Uterus (tissue), 4 donors: ENCODE measurements around the gene EYA3. TPM values are rescaled to one million over a fixed set of nuclear protein-coding genes. Genes with fewer than 3 reads are reported as not detected.

Experiments used
- DNase-seq, 2 donors: peaks; one replicate each; pipeline ENCODE4 v3.0.0-alpha.2; 2019 to 2020
- H3K27ac ChIP-seq, 2 donors: fragments of 200-600 bp; sonication (generic); 1 replicate in 1 of 2; 2 replicates in 1 of 2; pipeline ENCODE4 v1.5.1; 2016 to 2018
- H3K27me3 ChIP-seq, 2 donors: fragments of 200-600 bp; sonication (generic); one replicate each; pipeline ENCODE4 v1.5.1; 2018 to 2019; ENCODE audit warnings: control low read depth in 1 of 2
- H3K36me3 ChIP-seq, 2 donors: fragments of 200-600 bp; sonication (generic); one replicate each; pipeline ENCODE4 v1.5.1; 2019; ENCODE audit warnings: control low read depth in 1 of 2
- H3K4me1 ChIP-seq, 2 donors: fragments of 200-600 bp; sonication (generic); one replicate each; pipeline ENCODE4 v1.5.1; 2018 to 2019; ENCODE audit warnings: control low read depth in 1 of 2
- H3K4me3 ChIP-seq, 2 donors: fragments of 200-600 bp; sonication (generic); 1 replicate in 1 of 2; 2 replicates in 1 of 2; pipeline ENCODE4 v1.5.1; 2018 to 2019; ENCODE audit warnings: mild to moderate bottlenecking in 1 of 2
- H3K9me3 ChIP-seq, 2 donors: fragments of 200-600 bp; sonication (generic); one replicate each; pipeline ENCODE4 v1.5.1; 2019; ENCODE audit warnings: control low read depth in 1 of 2
- POLR2A ChIP-seq, 2 donors: fragments of 450-650 bp; IDR thresholded peaks; one replicate each; pipeline ENCODE4 v1.6.1; 2016; ENCODE audit warnings: antibody characterized with exemption in 2 of 2, mild to moderate bottlenecking in 1 of 2, moderate library complexity in 1 of 2
- intact Hi-C: fragments of 100-400 bp; cut with DNase I; formaldehyde crosslinking; loops from one replicate; pipeline ENCODE4 v1.15.1; 2023; ENCODE audit warnings: low total_unique reads
- total RNA-seq, 4 donors: library from RNA; depleted of rRNA in 3 of 4; stranded (reverse); fragments of >200 nt in 3 of 4; gene quantifications; one replicate each; pipeline versions ENCODE4 v1.1.0 to v1.2.4, GENCODE V29; 2014 to 2023
- TF ChIP-seq, protein P1 (sequence below), 4 experiments: fragments of 200-600 bp in 2 of 4; fragments of 450-650 bp in 2 of 4; sonication (generic) in 2 of 4; IDR thresholded peaks; one replicate each; pipeline ENCODE4 v1.5.1; 2016 to 2019; ENCODE audit warnings: antibody characterized with exemption in 4 of 4, mild to moderate bottlenecking in 2 of 4, moderate library complexity in 1 of 4
- donor health status: DM: yes; HTN: yes; CAD: no.

The EYA3 gene
- total RNA-seq, 4 donors from 2014 or later: 7.2 to 30.4 (median 13.1) TPM

DNA sequence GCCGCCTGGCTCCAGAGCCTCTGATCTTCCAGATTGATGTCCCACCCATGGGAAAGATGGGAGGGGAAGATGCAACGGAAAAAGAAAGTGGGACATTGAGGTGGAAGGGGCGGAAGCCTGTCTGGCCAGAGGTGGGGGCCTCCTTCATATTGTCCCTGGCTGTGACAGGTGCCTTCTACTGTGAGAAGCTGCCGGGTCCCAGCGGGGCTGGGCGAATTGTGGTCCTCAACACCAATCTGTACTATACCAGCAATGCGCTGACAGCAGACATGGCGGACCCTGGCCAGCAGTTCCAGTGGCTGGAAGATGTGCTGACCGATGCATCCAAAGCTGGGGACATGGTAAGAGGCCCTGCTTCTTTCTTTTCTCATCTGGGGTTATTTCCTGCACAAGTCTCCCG, 134.2 kb downstream of the EYA3 start:
- no peaks in the 10 kb centered on the region for H3K36me3 ChIP-seq
- no peak overlapping the region for H3K4me3 ChIP-seq
- H3K27ac ChIP-seq: no peak overlapping the region
- no peak for DNase-seq
- intact Hi-C loops: no loop called here
- H3K9me3 ChIP-seq: no peaks in the 10 kb centered on the region
- no peaks in the 10 kb centered on the region for H3K4me1 ChIP-seq
- no peaks in the 10 kb centered on the region for H3K27me3 ChIP-seq
- TF ChIP-seq, protein P1, sequence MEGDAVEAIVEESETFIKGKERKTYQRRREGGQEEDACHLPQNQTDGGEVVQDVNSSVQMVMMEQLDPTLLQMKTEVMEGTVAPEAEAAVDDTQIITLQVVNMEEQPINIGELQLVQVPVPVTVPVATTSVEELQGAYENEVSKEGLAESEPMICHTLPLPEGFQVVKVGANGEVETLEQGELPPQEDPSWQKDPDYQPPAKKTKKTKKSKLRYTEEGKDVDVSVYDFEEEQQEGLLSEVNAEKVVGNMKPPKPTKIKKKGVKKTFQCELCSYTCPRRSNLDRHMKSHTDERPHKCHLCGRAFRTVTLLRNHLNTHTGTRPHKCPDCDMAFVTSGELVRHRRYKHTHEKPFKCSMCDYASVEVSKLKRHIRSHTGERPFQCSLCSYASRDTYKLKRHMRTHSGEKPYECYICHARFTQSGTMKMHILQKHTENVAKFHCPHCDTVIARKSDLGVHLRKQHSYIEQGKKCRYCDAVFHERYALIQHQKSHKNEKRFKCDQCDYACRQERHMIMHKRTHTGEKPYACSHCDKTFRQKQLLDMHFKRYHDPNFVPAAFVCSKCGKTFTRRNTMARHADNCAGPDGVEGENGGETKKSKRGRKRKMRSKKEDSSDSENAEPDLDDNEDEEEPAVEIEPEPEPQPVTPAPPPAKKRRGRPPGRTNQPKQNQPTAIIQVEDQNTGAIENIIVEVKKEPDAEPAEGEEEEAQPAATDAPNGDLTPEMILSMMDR (IDR thresholded peaks at IDR 0.05): no peak
- no peak for TF ChIP-seq POLR2A (IDR thresholded peaks at IDR 0.05)

DNA sequence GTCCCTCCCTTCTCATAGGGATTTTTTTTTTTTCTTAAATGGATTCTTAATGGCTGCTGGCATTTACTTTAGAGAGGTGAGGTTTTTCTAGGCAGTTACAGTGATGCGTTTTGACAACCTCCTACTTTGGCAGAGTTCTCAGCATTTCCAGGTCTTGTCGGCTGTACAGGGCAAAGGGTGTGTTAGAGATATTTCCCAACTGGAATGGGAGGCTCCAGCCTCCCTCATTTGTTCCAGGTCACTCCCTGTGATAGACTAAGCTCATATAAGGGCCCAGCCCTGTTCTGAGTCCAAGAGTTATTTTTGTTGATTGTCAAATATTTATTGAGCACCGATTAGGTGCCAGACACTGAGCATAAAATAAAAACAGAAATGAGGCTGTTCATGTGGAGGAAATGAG, 136.3 kb downstream of the EYA3 start:
- Histone ChIP-seq H3K4me3 (no peak overlapping the region), H3K36me3 (no peaks in the 10 kb centered on the region), H3K27me3 (no peaks in the 10 kb centered on the region), H3K4me1 (no peaks in the 10 kb centered on the region), H3K9me3 (no peaks in the 10 kb centered on the region), H3K27ac (no peak overlapping the region)
- intact Hi-C loops: no loop called here
- TF ChIP-seq, protein P1 (IDR thresholded peaks at IDR 0.05): no peak
- no peak for DNase-seq

DNA sequence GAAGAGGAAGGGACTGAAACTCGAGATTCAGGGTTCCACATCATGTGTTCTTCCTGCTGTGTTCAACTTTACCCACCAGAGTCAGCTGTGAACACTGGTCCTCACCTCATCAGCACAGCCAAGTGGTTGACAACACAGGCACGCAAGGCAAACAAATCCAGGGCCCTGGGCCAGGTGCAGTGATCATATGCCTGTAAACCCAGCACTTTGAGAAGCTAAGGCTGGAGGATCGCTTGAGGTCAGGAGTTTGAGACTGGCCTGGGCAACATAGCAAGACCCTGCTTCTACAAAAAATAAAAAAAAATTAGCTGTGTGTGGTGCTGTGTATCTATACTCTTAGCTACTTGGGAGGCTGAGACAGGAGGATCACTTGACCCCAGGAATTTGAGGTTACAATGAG, 137.0 kb downstream of the EYA3 start:
- TF ChIP-seq POLR2A (IDR thresholded peaks at IDR 0.05): no peak
- TF ChIP-seq, protein P1 (IDR thresholded peaks at IDR 0.05): no peak
- intact Hi-C loops: no loop called here
- DNase-seq: no peak
- H3K4me3 ChIP-seq: no peak overlapping the region
- H3K27ac ChIP-seq: no peak overlapping the region
- H3K36me3 ChIP-seq: no peaks in the 10 kb centered on the region
- H3K4me1 ChIP-seq: no peaks in the 10 kb centered on the region
- H3K27me3 ChIP-seq: no peaks in the 10 kb centered on the region
- no peaks in the 10 kb centered on the region for H3K9me3 ChIP-seq

DNA sequence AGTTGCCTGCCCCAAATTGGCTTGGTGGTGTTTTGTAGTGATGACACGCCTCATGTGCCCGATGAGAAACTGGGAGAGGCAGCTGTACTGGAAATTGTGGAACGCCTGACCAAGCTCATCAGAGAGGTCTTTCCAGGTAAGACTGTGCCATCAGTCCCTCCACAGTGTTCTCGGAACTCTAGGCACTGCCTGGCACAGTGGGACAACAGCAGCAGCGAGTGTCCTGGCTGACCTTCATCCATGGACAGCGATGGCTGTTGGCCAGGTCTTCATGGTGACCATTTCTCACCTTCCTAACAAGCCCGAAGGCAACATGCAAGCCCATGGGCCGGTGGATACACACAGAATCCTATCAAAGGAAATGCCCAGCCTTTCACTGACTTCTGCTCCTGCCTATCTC, 139.4 kb downstream of the EYA3 start:
- Histone ChIP-seq H3K36me3 (no peaks in the 10 kb centered on the region), H3K4me1 (no peaks in the 10 kb centered on the region), H3K4me3 (no peak overlapping the region), H3K27ac (no peak overlapping the region), H3K9me3 (no peaks in the 10 kb centered on the region), H3K27me3 (no peaks in the 10 kb centered on the region)
- TF ChIP-seq, protein P1 (IDR thresholded peaks at IDR 0.05): no peak
- TF ChIP-seq POLR2A (IDR thresholded peaks at IDR 0.05): no peak
- intact Hi-C loops: no loop called here
- no peak for DNase-seq

DNA sequence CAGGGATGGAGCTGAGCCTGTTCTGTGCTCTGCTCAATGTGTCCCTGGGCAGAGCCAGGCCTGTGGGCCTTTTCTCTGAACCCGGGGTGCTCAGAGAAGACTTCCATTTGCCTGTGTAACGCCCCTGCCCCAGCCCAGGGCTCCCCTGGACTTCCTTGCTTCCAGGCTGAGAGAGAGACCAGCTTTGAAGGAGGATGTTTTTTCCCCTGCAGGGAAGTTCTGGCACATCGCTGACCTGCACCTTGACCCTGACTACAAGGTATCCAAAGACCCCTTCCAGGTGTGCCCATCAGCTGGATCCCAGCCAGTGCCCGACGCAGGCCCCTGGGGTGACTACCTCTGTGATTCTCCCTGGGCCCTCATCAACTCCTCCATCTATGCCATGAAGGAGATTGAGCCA, 143.4 kb downstream of the EYA3 start:
- no peaks in the 10 kb centered on the region for H3K9me3 ChIP-seq
- H3K27me3 ChIP-seq: no peaks in the 10 kb centered on the region
- no peak for TF ChIP-seq POLR2A (IDR thresholded peaks at IDR 0.05)
- TF ChIP-seq, protein P1 (IDR thresholded peaks at IDR 0.05): no peak
- no peak for DNase-seq
- no peaks in the 10 kb centered on the region for H3K4me1 ChIP-seq
- H3K4me3 ChIP-seq: no peak overlapping the region
- H3K36me3 ChIP-seq: no peaks in the 10 kb centered on the region
- H3K27ac ChIP-seq: no peak overlapping the region
- intact Hi-C loops: no loop called here
